HUES64 (cell line): ENCODE measurements around the gene SELENOI.
"Not testable (repeated sequence)": the region's sequence is repeated elsewhere in the genome, so short reads cannot be mapped to it uniquely, and the experiment has no call there.

Source experiments
- H3K27ac ChIP-seq: 2 replicates; pipeline ENCODE4 v1.7.0; 2013; ENCODE audit warnings: low read depth, low read length, inconsistent platforms
- H3K27me3 ChIP-seq: 2 replicates; pipeline ENCODE4 v1.6.1; 2013; ENCODE audit warnings: mild to moderate bottlenecking, low read length; ENCODE audit not compliant: insufficient read depth
- H3K36me3 ChIP-seq: 2 replicates; pipeline ENCODE4 v1.6.1; 2013; ENCODE audit warnings: mild to moderate bottlenecking, low read length; ENCODE audit not compliant: insufficient read depth
- H3K4me1 ChIP-seq: 2 replicates; pipeline ENCODE4 v1.6.1; 2013; ENCODE audit warnings: mild to moderate bottlenecking, low read length, moderate library complexity; ENCODE audit not compliant: insufficient read depth
- H3K4me3 ChIP-seq: 2 replicates; pipeline ENCODE4 v1.5.1; 2013; ENCODE audit warnings: mild to moderate bottlenecking, low read length, moderate library complexity
- H3K9ac ChIP-seq: 2 replicates; pipeline ENCODE4 v1.6.1; 2013; ENCODE audit warnings: mild to moderate bottlenecking, low read depth, low read length
- H3K9me3 ChIP-seq: 2 replicates; pipeline ENCODE4 v1.6.1; 2013; ENCODE audit warnings: low read depth, low read length; ENCODE audit not compliant: insufficient read depth
- WGBS: fragments of 150-250, 120-280 bp; methylation state at CpG from one replicate; pipeline ENCODE4 v1.1.7; 2013; ENCODE audit warnings: missing lambda C conversion rate; 5-methylcytosine and 5-hydroxymethylcytosine counted together

SELENOI gene

DNA sequence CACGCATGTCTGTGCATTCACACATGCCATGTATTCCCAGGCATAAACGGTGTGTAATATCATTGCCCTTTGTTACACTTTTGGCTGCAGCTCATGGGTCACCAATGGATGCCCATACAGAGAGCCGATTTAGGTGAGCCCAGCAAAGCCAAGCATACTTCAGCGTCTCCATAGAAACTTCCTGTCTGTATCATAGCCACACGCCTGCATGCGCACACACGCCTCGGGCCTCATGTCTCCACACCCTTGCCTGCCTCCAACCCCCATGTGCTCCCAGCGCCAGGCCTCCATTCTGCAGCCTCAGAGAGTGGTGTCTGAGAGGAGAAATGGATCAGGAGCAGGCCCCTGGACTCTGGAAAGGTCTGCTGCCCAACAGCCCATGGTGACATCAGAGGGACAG lies 33.5 kb upstream of the SELENOI start:
- Histone ChIP-seq H3K4me3 (no peak overlapping the region), H3K9me3 (no peaks in the 10 kb centered on the region), H3K36me3 (no peaks in the 10 kb centered on the region), H3K4me1 (no peaks in the 10 kb centered on the region), H3K27me3 (no peaks in the 10 kb centered on the region), H3K9ac (no peak overlapping the region), H3K27ac (no peak overlapping the region)
- WGBS: 94% methylated on average over 9 of the region's 9 CpGs

DNA sequence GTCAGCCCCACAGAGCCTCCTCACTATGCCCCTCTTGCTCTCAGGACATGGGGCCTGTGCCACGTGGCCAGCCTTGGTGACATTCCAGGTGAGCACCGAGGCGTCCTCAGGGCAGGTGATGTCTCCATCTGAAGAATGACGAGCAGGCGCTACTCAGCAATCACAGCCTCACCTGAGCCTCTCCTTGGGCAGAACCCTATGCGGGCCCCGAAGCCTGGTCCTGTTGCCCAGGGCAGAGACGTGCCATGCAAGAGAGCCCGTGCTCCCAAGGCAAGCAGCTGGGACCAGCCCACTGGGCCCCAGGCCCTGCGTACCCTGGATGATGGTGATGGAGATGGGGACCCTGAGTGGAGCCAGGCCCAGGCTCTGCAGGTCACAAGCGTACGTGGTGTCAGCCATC lies 32.5 kb upstream of the SELENOI start:
- Histone ChIP-seq H3K4me3 (no peak overlapping the region), H3K9me3 (no peaks in the 10 kb centered on the region), H3K27me3 (no peaks in the 10 kb centered on the region), H3K4me1 (0 out of 2 replicates have a peak, but pooled peaks cover 2% of the 10 kb centered on the region), H3K36me3 (no peaks in the 10 kb centered on the region), H3K27ac (no peak overlapping the region), H3K9ac (no peak overlapping the region)
- 92% methylated on average over 12 of the region's 12 CpGs for WGBS

DNA sequence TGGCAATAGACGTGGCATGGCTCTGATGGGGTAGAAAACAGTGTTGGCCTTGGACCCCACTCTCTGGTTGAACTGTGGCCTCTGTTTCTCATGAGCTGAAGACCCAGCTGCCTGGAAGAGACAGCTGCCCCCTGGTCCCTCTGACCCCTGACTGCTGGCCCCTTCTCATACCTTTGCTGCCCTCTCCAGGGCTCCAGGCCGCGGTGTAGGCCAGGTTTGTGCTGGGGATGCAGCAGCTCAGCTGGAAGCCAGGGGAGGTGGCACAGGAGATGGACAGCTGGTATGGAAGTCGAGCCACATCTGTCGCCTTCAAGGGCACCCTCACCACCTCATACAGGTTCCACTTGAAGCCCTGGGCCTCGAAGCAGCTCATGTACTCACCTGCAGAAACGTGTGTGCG lies 31.7 kb upstream of the SELENOI start:
- H3K9ac ChIP-seq: no peak overlapping the region
- no peaks in the 10 kb centered on the region for H3K36me3 ChIP-seq
- no peak overlapping the region for H3K4me3 ChIP-seq
- no peaks in the 10 kb centered on the region for H3K27me3 ChIP-seq
- no peaks in the 10 kb centered on the region for H3K9me3 ChIP-seq
- 82% methylated on average over 8 of the region's 8 CpGs for WGBS
- H3K27ac ChIP-seq: no peak overlapping the region
- H3K4me1 ChIP-seq: 0 out of 2 replicates have a peak, but pooled peaks cover 5% of the 10 kb centered on the region

DNA sequence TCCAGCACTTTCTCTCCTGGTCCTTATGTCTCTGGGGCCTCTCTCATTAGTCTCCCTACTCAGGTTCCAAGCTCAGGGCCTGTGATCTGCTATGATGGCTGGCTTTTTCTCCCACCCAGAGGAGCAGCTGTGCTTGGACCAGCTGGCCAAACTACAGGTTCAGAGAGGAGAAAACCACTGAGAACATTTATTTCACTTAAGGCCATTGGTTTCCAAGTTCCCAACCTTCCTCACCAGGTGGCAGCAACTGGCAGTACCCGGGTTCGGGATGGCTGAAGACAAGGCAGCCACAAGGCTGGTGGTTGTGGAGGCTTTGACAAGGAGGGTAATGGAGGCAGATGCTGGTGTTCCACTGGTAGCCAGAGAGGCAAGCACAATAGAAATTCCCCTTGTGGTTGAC lies 29.9 kb upstream of the SELENOI start:
- no peaks in the 10 kb centered on the region for H3K36me3 ChIP-seq
- no peaks in the 10 kb centered on the region for H3K9me3 ChIP-seq
- 0 out of 2 replicates have a peak, but pooled peaks cover 5% of the 10 kb centered on the region for H3K4me1 ChIP-seq
- WGBS: 66% methylated on average over 2 of the region's 2 CpGs
- no peak overlapping the region for H3K9ac ChIP-seq
- no peaks in the 10 kb centered on the region for H3K27me3 ChIP-seq
- H3K27ac ChIP-seq: no peak overlapping the region
- no peak overlapping the region for H3K4me3 ChIP-seq

DNA sequence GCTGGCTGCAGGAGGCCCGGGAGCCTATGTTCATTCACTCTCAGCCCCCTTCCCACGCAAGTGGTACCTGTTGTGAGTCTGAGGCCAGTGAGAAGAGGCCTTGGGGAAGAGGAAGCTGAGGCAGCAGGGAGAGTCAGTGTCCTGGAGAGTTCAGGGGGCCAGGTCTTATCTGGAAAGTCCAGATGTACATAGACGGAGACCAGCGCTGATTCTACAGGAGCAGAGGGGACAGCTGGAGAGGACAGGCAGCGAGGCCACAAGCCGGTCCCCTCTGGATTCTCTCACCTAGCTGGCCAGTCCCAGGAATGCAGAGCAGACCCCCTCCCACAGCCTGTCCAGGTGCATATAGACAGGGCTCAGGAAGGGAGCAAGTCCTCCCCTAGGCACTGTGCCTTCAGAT lies 29.1 kb upstream of the SELENOI start:
- H3K36me3 ChIP-seq: no peaks in the 10 kb centered on the region
- H3K4me3 ChIP-seq: no peak overlapping the region
- H3K27me3 ChIP-seq: no peaks in the 10 kb centered on the region
- H3K27ac ChIP-seq: no peak overlapping the region
- H3K4me1 ChIP-seq: 0 out of 2 replicates have a peak, but pooled peaks cover 5% of the 10 kb centered on the region
- H3K9me3 ChIP-seq: no peaks in the 10 kb centered on the region
- WGBS: 89% methylated on average over 6 of the region's 6 CpGs
- H3K9ac ChIP-seq: no peak overlapping the region

DNA sequence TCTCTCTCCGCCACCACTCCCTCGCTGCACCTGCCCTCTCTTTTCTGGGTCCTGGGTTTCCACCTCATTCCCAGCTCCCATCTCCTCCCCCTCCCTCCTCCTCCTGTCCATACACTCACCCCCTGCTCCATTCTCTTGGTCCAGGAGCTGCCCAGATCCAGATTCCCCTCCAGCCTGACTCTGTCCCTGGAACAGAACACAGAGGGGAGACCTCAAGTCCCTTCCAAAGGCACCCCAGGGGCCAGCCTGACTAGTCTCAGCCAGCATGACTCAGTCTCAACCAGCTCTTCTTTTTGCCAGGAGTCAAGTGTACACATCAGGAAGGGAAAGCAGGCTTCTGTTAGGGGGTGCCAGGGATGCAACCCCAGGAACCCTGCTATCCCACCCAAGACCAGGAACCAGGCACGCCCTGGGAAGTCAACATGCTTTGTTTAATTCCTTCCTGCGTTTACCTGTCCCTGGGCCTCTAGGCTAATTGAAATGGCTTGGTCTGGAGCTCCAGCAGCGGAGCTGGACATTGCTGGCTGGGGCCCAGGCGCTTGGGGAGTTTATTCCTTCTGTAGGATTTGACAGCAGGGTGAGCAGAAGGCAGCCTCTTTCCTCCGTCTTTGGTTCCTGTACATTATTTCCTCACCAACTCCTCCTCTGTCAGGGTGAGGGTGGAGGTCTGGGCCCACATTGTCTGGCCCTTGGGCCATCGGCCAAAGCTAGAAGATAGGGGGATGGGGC lies 28.4 kb upstream of the SELENOI start:
- no peaks in the 10 kb centered on the region for H3K27me3 ChIP-seq
- no peaks in the 10 kb centered on the region for H3K9me3 ChIP-seq
- H3K27ac ChIP-seq: no peak overlapping the region
- H3K4me3 ChIP-seq: no peak overlapping the region
- H3K4me1 ChIP-seq: 0 out of 2 replicates have a peak, but pooled peaks cover 5% of the 10 kb centered on the region
- H3K36me3 ChIP-seq: no peaks in the 10 kb centered on the region
- H3K9ac ChIP-seq: no peak overlapping the region
- 93% methylated on average over 6 of the region's 8 CpGs for WGBS

DNA sequence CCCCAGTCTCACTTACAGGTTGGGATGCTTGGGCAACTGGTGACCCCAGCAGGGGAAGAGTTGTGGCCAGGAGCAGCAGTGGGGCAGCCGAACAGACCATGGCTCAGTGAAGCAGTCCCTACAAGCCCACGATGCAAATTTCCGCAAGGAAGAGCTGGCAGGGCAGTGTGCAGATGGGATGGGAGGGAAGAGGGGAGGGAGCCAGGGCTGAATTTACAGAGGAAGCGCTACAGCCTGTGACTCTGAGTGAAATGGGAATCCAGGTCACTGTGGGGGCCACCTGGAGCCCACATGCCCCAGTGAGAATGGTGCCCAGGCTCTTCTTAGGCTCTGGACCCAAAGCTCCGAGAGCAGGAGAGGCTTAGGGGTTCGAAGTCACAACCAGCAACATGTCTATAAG lies 27.0 kb upstream of the SELENOI start:
- Histone ChIP-seq H3K36me3 (no peaks in the 10 kb centered on the region), H3K9ac (no peak overlapping the region), H3K4me3 (no peak overlapping the region; the same call in 1 of the 2 replicates), H3K27me3 (no peaks in the 10 kb centered on the region), H3K9me3 (no peaks in the 10 kb centered on the region), H3K4me1 (0 out of 2 replicates have a peak, but pooled peaks cover 5% of the 10 kb centered on the region), H3K27ac (no peak overlapping the region)
- 50% methylated on average over 6 of the region's 6 CpGs for WGBS

DNA sequence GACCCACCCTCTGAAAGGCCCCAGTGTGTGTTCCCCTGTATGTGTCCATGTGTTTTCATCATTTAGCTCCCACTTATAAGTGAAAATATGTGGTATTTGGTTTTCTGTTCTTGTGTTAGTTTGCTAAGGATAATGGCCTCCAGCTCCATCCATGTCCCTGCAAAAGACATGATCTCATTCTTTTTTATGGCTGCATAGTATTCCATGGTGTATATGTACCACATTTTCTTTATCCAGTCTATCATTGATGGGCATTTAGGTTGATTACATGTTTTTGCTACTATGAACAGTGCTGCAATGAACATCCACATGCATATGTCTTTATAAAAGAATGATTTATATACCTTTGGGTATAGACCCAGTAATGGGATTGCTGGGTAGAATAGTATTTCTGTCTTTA lies 21.5 kb upstream of the SELENOI start:
- not testable (repeated sequence) for H3K27ac ChIP-seq, H3K4me1 ChIP-seq, H3K9me3 ChIP-seq, H3K27me3 ChIP-seq, H3K4me3 ChIP-seq, H3K36me3 ChIP-seq, H3K9ac ChIP-seq

DNA sequence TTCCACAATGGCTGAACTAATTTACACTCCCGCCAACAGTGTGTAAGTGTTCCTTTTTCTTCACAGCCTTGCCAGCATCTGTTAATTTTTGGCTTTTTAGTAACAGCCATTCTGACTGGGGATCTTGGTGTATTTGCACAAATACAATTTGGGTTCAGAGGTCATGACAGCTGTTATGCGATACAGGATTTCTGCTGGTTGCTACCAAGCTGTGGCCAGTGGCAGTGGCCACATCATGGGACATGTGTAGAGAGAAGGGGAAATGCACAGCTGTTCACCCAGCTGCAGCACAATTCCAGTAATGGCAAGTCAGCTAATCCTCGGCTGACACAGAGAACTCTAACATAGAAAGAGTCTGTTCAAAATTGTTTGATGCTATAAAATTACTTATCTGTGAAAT lies 21.0 kb upstream of the SELENOI start:
- H3K9me3 ChIP-seq: no peaks in the 10 kb centered on the region
- WGBS: 76% methylated on average over 3 of the region's 3 CpGs

DNA sequence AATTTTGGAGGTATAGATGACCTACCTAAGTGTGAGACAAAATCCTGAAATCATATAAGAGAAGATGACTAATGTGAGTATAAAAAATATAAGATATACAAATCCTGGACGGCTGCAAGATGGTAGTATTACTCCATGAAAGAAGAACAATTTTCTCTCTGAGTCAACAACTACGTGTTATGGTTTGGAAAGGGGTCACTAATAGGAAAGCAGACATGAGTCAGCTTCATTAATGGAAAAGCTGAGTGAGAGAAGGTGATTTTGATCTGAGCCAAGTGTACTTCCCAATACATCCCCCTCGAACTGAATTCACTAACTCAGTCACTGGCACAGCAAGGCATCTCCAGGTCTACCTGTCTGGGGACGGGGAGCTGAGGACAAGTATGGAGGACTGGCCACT lies 20.1 kb upstream of the SELENOI start:
- Histone ChIP-seq H3K36me3 (no peaks in the 10 kb centered on the region), H3K4me1 (no peaks in the 10 kb centered on the region)

More for the DNA sequence above, 21.0 kb upstream of the SELENOI start:
- Histone ChIP-seq H3K9ac (no peak overlapping the region), H3K4me3 (no peak overlapping the region), H3K36me3 (no peaks in the 10 kb centered on the region), H3K27me3 (no peaks in the 10 kb centered on the region), H3K27ac (no peak overlapping the region), H3K4me1 (no peaks in the 10 kb centered on the region)

DNA sequence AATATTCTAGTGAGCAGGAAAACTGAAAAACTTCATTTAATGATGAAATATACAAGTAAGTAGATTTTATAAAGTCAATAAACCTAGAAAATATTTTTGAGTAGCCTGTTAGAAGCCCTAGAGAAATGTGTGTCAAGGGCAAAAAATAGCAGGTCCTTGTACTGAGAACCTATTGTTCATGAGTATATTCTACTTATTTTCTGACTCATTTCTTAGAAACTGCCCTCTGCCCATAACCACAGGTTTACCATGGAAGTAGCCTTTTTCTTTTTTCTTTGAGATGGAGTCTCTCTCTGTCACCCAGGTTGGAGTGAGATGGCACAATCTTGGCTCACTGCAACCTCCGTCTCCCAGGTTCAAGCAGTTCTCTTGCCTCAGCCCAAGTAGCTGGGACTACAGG lies 19.4 kb upstream of the SELENOI start:
- Histone ChIP-seq H3K4me1 (no peaks in the 10 kb centered on the region), H3K9ac (no peak overlapping the region)
- 100% methylated on average over 1 of the region's 1 CpG for WGBS

More for the DNA sequence above, 20.1 kb upstream of the SELENOI start:
- no peak overlapping the region for H3K4me3 ChIP-seq
- no peaks in the 10 kb centered on the region for H3K9me3 ChIP-seq
- H3K9ac ChIP-seq: no peak overlapping the region
- 92% methylated on average over 4 of the region's 4 CpGs for WGBS
- no peak overlapping the region for H3K27ac ChIP-seq
- no peaks in the 10 kb centered on the region for H3K27me3 ChIP-seq

More for the DNA sequence above, 19.4 kb upstream of the SELENOI start:
- Histone ChIP-seq H3K27ac (no peak overlapping the region), H3K4me3 (no peak overlapping the region), H3K27me3 (no peaks in the 10 kb centered on the region), H3K36me3 (no peaks in the 10 kb centered on the region), H3K9me3 (no peaks in the 10 kb centered on the region)
